T1000 (cell line): ENCODE measurements around the gene PRKCA.

Source experiments
- DNase-seq: peaks from one replicate; lab custom pipeline; 2025; ENCODE audit warnings: mixed read lengths; lab: John Stamatoyannopoulos, UW

The PRKCA gene

DNA sequence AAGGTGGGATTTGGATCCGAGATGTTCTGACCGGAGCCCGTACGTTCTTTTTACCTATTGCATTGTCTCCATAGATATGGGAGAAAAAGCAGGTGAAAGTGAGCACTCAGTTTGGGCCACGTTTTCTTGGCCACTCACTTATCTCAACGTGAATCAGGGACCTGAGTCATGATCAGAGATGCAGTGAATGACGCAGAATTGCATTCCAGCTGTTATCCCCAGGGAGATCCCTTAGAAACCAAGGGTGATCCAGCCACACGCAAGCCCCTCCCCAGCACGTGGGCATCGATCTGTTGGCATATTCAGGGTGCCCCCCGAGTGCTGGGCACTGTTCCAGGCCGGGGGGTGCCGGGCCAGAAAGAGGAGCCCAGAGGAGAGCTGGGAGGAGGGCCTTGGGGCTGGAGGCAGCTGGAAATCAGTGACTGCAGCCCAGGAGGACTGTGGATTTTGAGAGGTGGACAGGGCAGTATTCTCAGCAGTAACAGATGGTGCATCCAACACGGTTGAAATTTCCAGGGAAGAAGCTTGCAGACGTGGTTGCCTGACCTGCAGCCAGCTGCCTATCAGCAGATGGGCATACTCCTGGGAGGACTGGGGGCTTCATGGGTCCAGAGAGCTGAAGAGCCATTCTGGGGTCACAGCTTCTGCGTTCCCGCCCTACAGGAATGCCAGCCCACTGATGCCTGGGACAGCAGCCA is 445.3 kb downstream of the PRKCA start:
- DNase-seq, result no peak

DNA sequence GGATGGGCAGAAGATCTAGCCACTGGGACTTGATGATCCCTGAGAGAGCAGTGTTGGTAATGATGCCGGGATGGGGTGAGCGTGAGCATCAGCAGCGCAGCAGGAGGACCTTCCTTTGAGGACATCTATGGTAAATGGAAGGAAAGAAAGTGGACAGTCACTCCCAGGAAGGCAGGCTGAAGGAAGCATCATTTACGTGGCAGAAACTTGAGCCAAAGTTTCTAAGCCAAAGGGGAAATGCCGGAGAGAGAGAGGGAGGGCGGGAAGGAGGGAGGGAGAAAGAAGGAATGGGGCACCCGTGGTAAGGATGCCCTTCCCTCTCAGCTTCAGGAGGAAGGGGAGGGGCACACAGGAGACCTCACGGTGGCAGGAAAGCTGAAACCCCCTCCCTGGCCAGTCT is 446.2 kb downstream of the PRKCA start:
- no peak for DNase-seq

DNA sequence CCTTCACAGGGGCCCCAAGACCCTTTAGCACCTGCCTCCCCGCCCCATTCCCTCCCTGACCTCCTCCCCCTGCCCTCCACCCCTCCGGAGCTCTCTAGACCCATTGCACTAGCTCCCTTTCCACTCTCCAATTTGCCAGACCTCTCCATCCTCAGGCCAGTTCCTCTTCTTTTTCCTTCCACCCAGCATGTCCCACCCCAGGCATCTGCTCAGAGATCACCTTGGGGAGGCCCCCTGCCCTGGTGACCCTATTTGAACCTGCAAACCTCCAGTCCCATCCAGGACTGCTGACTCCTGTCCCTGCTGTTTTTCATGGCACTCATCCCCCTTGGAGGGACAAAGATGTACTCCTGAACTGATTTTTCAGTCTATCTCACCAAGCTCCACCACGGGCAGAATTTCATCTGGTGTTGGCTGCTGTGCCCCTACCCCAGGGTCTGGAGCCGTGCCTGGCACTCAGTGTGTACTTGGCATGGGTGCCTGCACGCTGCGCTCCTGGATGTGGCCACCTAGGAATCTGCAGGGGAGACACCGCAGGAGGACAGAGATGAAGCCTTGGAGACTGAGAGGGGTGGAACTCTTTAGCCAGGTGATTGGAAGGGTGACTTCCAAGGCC is 446.9 kb downstream of the PRKCA start:
- no peak for DNase-seq

DNA sequence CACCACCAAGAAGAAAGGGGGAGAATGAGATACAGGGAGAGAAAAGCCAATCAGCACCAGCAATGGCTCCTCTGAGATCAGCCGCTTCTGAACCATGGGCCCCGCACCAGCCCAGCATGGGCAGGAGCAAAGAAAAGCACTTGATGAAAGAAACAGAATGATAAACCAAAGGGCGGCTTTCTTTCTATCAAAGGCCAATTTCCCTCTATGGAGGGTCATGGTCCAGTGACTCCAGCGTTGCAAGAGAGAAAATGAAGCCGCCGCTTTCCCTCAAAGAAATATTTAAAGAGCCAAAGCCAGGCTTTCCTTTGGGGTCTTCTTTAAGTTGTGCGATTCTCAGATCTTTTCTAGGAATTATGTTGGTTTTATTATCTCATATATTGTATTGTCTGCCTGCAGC is 447.7 kb downstream of the PRKCA start:
- no peak for DNase-seq

DNA sequence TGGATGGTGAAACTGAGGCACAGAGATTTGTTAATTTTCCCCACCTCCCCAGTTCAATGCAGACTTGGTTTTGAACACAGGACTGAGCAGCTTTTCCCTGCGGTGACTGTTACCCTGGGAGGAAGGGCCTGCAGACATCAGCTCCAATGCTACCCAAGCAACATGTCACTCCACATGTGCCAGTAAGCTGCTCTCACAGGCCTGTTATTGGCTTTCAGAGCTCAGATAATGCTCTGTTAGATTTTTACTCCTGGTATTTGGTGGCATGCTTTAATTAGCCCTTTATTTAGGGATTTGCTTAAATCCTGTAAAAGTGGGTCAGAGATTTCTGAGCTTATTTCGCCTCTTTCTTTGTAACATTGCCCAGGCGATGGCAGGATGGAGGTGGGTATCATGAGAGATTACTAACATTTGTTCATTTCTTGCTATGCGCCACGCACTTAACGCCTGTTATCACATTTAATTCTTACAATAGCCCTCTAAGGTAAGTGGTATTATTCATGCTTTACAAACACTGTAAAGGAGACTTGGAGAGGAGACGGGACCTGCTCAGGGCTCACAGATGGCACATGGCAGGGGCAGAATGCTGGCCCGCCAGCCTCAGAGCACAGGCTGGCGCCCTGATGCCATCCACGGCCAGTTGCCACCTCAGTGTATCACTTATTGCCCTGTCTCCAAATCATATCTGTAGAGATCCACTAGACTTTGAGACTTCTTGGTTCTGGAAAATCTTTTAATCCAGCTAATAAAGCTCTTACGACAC is 448.5 kb downstream of the PRKCA start:
- no peak for DNase-seq

DNA sequence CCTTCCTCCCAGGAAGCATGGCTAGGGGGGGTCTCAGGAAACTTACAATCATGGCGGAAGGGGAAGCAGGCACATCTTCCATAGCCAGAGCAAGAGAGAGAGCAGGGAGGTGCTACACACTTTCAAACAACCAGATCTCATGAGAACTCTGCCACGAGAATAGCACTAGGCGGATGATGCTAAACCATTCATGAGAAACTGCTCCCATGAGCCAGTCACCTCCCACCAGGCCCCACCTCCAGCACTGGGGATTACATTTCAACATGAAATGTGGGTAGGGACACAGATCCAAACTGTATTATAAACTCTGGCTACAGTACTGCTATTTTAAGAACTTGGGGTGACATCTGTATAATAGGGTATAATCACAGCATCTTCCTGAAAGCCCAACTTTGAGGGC is 449.4 kb downstream of the PRKCA start:
- no peak for DNase-seq

DNA sequence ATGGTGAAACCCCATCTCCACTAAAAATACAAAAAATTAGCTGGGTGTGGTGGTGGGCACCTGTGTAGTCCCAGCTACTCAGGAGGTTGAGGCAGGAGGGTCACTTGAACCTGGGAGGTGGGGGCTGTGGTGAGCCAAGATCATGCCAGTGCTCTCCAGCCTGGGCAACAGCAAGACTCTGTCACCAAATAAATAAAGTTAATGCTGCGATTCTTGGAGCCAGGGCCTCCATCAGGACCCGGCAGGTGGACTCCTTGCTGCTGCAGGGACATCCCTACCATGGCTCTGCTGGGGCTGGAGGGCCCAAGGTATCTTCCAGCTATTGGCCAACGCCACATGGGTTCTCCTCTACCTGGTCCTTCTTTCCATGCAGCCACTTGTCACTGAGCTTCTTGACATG is 450.0 kb downstream of the PRKCA start:
- DNase-seq, result no peak

DNA sequence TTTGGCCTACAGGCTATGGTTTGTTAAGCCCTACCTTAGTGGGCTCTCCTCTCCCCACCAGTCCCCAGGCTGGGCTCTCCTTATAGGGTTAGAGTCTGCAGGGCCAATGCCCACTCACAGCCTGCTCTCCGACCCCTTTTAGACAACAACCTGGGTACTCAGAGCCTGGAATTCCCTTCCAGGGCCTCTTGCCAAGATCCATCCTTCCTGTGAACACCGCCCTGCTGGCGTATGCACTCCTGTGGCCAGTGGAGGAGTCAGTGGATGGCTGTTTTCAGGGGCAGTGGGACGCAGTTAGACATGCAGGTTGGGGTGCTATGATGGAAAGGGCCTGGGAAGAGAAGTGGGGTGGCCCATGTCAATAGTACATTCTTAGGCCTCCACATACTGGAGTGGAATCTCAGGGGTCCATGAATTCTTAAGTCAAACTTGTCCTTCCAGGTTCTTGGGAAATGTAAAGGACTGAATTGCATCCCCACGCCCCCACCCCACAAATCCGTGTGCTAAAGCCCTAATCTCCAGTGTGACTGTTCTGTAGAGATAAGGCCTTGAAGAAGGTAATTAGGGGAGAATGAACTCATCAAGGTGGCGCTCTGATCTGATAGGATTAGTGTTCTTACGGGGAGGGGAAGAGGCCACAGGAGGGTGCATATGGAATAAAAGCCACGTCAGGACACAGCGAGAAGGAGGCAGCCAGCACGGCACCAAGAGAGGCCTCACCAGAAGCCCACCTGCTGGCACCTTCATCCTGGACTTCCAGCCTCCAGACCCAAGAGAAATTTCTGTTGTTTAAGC is 450.9 kb downstream of the PRKCA start:
- no peak for DNase-seq

DNA sequence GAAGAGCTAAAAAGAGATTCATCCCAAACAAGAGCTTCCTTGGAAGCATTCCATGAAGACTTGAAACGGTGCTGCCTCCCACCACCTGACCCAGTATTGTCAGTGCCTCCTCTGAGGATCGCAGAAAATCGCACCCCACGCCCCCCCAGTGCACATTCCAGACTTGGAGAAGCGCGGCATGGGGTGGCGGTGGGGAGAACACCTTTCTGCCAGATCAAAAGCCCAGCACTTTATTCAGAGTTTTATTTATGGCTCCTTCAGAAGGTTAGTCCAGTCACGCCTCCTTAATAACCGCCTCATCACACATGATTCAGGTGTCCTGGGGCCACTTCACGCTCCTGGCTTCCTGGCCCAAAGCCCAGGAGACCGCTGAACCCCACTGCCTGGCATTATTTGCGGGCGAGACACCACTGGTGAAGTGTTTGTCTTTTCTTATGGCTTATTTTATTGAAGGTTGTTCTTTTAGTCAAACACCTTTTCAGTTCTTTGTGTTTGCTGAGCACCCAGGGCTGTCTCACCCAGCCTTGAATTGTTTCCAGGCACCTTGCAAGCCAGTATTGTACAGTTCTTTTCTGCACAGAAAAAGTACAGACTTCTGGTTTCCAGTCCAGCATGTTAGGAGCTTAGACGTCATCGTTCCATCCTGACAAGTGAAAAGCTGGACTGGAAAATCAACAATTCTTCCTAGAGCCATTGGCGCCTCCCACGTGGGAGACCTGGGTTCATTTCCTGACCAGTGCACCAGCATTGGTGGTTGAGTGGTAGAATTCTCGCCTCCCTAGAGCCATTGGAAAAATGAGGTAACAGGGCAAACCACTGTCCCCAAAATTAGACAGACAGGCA is 452.9 kb downstream of the PRKCA start:
- no peak for DNase-seq

DNA sequence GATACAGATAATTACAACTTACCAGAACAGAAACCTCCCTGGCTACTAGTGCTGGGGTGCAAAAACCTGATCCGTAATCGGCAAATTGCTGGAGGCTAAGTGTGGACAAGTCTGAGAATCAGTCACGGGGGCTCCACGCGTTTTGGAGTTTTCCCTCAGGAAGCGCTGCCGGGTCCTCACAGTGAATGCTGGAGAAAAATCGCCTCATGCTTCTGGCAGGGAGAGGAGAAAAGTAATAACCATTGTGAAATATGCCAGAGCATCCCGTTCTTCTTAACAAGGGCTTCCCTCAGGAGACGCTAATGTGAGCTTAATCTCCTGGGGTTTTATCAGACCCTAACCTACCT is 453.5 kb downstream of the PRKCA start:
- DNase-seq, result no peak

DNA sequence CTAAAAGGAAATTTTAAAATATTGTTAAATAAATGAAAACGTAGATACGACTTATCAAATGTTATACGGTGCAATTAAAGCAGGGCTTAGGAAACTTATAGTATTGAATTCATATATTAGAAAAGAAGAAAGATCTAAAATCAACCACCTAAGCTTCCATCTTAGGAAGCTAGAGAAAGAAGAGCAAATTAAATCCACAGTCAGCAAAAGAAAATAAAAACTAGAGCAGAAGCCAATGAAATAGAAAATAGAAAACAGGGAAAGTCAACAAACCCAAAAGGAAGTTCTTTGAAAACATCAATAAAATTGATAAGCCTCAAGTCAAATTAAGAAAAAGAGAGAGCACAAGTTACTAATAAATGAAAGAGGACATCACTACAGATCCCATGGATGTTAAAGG is 457.9 kb downstream of the PRKCA start:
- DNase-seq, result no peak

DNA sequence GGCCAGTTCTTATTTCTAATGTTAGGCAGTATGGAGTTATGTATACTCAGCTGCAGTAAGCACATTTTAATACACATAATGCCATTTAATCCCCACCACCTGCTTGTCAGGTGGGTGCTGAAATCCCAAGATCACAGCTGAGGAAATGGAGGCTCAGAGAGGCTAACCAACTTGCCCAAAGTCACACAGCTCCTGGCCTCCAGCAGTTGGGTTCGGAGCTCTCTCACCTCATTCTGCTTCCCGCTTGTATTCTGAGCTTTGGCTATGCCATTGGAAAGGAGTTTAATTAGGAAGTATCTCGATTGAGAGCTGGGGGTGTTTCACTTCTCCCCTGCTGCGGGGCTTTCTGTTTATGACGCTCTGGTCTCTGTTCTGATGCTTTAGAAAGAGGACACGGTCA is 459.9 kb downstream of the PRKCA start:
- no peak for DNase-seq

DNA sequence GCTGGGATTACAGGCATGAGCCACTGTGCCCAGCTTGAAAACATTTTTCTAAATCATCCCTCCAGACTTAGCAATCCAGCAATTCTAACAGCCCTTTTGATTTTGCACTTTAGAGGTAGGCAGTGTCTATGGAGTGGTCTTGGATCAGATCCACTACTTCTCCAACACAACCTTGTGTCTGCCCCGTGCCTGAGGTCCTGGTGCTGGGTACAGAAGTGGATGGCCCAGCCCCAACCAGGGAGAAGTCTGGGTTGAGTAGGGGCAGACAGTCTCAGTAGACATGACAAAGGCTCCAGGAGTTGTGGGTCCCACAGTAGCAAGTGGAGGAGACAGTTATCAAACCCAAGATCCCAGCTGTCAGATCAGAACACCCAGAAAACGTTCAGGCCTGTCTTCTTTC is 460.6 kb downstream of the PRKCA start:
- DNase-seq, result no peak

DNA sequence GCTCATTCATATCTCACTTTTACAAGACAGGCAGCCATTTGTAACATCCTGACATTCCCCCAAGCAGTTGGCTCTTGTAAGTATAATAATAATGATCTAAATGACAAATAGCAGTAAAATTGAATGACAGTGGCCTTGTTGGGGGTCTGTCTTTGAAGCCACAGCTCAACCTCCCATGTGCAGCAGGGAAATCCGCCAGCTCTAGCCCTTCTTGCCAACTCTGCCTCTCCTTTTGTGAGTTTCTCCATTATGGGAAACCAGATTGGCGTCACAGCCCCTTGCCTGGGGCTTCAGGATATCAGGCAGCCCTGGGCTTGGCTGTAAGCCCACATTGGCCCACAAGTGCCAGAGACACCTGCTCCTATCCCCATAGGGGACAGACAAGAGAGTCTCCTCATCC is 462.1 kb downstream of the PRKCA start:
- DNase-seq, result no peak

DNA sequence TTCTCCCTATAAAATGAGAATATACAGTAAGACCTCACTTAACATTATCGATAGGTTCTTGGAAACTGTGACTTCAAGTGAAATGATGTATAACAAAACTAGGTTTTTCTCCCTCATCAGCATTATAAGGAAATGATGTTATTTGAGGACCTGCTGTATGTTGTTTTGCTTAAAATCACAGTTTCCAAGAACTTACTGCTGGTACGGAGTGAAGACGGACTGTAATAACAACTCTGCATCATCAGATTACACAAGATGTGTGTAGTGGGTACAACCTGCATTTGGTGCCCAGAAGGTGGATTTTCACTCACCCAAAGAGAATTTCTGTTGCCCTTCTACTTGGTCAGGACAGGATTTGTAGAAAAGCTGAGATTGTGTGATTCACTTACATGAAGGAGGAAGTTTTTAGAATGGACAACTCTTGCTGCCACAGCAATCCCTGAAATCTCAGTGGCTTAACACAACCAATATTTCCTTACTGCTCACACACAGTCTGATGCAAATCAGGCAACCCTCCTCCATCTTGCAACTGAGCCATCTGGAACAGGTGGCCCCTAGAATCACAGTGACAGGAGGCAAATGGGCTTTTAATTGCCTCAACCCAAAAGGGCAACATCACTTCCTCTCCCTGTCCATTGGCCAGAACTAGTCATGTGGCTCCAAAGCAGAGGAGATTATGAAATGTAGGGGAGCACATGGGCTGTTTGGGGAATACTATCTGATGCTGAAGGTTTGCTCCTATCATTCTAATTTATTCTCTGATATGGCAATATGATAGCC is 464.9 kb downstream of the PRKCA start:
- no peak for DNase-seq

DNA sequence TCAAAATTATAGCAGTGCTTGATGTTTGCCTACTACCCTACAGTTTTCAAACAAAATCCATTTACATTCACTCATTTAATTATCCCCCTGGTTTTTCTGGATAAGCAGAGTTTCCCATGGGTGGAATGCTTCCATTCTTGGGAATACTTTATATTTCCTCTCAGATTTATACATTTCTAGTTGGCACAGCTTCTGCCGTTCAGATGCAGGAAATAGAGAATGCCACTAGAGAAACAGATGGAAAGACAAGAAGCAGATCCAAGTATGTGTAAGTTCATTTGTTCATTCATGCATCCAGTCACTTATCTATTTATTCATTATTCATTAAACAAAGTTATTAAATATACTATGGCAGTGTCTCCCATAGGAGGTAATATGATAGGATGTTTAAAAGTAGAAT is 467.5 kb downstream of the PRKCA start:
- no peak for DNase-seq

DNA sequence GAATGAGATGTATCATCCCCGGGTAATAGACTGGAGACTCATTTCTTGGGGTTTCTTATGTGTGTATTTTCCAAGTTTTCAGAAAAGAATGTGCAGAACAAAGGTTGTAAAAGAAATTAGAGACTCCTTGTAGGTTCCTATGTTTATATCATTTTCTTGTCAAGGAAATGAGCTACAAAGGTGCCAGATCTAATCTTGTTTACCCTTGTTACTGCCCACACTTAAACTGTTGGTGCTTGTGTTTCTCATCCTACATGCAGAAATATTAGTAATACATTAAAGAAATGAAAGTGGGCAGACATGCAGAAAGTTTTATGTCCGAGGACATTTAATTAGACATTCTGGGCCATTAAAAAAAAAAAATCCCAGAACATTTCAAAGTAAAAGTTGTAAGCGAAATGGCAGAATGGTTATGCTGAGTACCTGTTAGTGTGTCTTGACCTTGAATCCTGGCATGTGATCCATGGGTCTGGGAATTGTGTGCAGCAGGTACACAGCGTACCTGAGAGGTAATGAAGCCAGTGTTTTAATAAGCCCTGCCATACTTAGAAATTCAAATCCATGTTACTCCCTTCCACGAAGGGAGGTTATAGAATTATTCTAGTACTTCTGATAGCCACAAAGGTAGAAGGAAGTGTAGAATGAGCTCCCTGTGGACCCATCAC is 469.9 kb downstream of the PRKCA start:
- no peak for DNase-seq

DNA sequence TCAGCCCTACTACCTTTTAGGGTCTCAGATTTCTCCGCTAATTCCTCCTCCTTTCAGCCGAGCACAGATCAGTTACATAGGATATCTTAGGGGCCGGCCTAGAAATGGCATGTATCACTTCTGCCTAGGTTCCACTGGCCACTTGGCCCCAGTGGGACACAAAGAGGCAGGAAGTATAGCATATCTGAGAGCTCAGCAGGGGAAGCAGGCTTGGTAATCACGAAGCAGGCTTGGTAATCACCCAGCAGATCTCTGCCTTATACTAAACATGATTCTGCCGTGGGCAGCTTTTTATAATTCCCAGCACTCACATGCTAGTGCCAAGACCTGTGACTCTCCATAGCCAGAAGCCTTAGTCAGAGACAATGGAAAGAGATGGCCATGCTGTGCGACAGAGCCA is 472.9 kb downstream of the PRKCA start:
- no peak for DNase-seq

DNA sequence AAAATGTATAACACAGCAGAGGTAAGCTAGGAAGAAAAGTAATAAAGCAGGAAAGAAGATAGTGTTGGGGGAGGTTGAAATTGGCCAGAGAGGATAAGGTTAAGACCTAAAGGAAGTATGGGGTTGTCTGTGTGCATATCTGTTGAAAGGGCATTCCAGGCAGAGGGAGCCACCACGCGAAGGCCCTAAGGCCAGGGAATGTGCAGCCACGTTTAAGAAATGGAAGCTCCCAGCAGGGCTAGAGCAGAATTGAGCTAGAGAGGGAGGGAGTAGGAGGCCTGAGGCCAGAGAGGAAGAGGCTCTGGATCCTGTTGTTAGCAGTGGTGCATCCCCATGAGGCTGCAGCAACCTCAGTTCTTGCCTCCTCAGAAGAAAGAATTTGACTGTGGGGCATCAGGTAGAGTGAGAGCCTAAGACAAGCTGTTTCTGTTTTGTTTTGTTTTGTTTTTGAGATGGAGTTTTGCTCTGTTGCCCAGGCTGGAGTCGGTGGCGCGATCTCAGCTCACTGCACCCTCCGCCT is 473.5 kb downstream of the PRKCA start:
- DNase-seq, result no peak

DNA sequence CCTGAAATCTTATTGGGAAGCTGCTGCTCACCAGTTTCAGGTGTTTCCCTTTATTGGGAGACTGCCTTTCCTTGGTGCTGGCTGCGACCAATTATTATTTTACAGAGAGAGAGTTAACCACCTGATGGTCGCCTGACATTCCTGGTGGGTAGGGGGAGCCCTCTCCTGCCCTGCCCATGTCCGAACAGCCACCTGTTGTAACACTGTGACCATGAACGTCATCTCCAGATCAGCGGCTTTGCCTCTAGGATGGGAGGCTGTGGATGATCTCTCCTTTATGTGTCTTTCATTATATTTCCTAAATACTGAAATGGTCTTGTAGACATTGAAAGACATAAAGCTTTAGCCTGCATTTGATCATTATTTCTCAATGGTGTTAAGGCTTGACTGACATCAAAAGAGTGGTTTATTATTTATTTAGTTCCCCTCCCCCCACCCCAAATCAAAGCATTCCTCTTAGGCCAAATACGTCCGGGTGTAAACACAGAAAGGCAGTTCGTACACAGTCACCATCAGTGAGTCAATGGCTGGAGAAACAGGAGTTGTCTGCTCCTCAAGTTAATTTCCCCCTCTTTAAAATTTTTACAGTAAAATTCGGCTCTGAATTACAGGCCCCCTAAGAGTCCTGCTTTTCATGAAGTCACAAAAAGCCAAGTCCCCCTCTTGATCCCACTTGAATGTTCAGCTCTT is 474.7 kb downstream of the PRKCA start:
- DNase-seq, result no peak
